GM18951 (cell line): Measurements from ENCODE around the gene HMCN2.

Experiments used
- POLR2A ChIP-seq: IDR thresholded peaks from 4 replicates; pipeline ENCODE4 v1.6.1; 2011; ENCODE audit warnings: mild to moderate bottlenecking; ENCODE audit not compliant: insufficient read length, insufficient read depth; ENCODE audit errors: extremely low read depth
- in situ Hi-C: fragments of 300-500 bp; cut with MboI; formaldehyde crosslinking; loops from one replicate; pipeline ENCODE4 v1.12.0; 2022; ENCODE audit warnings: low sequenced_read_pairs, mixed read lengths, inconsistent platforms; ENCODE audit not compliant: unreplicated experiment

The HMCN2 gene

DNA sequence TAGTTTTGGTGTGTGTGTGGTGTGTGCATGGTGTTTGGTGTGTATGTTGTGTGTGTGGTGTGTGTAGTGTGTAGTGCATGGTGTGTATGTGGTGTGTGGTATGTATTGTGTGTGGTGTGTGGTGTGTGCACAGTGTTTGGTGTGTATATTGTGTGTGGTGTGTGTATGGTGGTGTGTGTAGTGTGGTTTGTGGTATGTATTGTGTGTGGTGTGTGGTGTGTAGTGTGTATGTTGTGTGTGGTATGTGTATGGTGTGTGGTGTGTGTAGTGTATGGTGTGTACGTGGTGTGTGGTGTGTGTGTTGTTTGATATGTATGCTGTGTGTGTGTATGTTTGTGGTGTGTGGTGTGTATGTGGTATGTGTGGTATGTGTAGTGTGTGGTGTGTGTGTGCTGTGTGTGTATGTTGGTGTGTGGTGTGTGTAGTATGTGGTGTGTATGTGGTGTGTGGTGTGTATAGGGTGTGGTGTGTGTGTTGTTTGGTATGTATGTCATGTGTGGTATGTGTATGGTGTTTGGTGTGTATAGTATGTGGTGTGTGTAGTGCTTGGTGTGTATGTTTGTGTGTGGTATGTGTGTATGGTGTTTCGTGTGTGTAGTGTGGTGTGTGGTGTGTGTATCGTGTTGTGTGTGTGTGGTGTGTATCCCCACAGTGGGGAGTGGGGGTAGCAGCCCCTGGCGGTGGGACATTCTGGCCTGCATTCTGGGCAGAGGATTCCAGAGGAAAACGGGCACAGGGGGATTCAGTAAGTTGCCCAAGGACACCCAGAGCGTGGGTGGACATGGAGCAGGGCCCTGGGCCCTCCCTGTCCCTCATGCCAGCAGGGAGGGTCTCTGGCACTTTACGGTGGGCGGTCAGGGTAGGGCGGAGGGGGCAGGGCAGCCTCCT lies 79.7 kb downstream of the HMCN2 start:
- in situ Hi-C loops: no loop called here
- TF ChIP-seq POLR2A: no peak

DNA sequence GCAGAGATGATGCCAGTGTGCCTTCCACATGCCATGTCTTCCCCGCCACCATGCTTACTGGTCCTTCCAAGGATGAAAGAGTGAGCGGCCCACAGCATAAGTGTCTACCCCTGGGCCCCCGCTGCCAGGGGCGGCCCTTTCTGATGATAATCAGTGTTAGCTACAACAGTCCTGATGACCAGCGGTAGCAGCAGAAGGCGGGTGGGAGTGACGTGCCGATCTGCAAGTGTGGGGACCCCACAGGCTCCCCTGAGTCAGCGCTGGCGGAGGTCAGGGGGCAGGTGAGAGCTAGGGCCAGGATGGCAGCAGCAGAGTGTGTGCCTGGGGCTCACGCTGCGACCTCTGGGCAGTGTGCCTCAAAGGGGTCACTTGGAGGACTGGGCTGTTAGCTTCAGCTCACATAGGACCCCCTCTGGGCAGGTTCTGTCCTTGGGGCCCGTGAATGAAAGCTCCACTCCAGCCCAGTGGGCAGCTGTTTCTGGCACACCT lies 80.4 kb downstream of the HMCN2 start:
- in situ Hi-C loops: no loop called here
- no peak for TF ChIP-seq POLR2A

DNA sequence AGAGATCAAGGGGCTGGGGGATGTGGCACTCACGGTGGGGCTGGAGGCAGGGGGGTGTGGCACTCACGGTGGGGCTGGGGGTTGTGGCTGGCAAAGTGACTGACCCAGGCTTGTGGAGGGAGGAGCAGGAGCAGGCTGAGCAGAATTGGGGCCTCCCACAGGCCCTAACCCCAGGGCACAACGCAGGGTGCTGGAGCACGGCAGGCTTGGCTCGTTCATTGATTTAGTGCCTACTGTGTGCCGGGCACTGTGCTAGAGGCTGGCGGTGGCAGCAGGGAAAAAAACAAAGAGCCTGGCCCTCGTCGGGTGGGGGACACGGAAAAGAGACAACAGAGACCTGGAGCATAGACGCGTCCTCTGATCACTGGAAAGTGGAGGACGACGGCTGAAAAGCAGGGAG lies 80.9 kb downstream of the HMCN2 start:
- no peak for TF ChIP-seq POLR2A
- in situ Hi-C loops: no loop called here

DNA sequence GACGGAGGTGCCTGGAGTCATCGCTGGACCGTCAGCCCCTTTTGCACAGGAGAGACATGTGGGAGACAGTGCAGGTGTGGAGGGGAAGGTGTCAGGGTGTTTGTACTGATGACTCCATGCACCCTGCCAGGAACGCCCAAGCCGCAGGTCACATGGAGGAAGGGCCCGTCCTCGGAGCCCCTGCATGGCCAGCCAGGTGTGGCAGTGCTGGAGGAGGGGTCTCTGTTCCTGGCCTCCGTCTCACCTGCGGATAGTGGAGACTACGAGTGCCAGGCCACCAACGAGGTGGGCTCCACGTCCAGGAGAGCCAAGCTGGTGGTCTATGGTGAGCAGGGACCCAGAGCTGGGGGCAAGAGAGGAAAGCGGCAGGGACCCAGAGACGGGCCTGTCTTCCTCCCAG lies 81.5 kb downstream of the HMCN2 start:
- in situ Hi-C loops: no loop called here
- TF ChIP-seq POLR2A: no peak

DNA sequence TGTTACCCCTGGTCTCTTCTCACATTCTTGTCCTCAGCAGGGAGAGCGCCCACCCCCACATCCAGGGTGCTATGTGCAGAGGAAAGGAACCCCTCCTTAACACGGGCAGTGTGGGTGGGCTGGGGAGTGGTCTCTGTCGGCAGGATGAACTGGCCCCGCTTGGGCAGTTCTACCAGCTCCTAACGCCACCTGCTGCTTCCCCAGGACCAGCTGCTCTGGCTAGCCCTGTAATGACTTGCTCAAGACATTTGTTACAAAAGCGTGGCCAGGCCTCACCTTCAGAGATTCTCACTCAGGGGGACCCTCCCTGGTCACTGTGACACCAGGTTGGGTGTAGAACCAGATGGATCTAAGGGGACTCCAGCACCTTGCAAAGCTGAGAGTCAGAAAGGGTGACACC lies 82.4 kb downstream of the HMCN2 start:
- in situ Hi-C loops: no loop called here
- TF ChIP-seq POLR2A: no peak

DNA sequence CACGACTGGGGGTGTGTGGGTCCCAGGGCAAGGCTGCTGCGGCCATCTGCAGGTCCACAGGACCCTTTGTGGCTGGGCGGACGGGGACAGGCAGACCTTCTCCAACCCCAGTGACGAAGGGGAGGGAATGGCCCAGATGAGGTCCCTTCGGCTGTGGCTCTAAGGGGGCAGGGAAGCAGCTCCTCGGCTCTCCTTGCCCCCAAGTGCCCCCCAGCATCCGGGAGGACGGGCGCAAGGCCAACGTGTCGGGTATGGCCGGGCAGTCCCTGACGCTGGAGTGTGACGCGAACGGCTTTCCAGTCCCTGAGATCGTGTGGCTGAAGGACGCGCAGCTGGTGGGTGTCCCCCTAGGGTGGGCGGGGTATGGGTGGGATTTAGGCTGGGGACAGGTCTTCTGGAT lies 82.8 kb downstream of the HMCN2 start:
- TF ChIP-seq POLR2A: no peak
- in situ Hi-C loops: no loop called here

DNA sequence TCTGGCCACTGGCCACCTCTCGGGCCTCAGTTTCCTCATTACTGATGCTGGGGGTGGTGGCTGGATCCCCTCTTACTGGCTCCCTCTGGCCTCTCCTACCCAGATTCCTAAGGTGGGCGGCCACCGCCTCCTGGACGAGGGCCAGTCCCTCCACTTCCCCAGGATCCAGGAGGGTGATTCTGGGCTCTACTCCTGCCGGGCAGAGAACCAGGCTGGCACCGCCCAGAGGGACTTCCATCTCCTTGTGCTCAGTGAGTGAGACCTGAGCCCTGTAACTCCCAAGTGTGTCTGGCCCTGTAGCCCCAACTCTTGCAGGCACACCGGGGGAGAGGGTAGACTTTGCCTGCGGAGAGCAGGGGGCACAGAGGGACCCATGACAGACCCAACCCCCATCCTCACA lies 83.3 kb downstream of the HMCN2 start:
- TF ChIP-seq POLR2A: no peak
- in situ Hi-C loops: no loop called here

DNA sequence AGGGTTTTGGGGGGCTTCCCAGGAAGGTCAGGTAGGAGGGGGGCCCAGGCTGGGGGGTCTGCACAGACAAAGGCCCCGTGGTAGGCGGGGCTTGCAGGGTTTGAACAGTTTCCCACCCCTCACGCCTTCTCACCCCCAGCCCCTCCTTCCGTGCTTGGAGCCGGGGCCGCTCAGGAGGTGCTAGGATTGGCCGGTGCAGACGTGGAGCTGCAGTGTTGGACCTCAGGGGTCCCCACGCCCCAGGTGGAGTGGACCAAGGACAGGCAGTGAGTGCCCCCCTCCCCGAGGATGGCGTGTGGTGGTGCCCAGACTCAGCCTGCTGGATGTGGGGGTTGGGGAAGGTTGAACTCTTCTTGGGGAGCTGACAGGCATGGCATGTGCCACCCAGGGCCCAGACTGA lies 83.8 kb downstream of the HMCN2 start:
- no peak for TF ChIP-seq POLR2A
- in situ Hi-C loops: no loop called here

DNA sequence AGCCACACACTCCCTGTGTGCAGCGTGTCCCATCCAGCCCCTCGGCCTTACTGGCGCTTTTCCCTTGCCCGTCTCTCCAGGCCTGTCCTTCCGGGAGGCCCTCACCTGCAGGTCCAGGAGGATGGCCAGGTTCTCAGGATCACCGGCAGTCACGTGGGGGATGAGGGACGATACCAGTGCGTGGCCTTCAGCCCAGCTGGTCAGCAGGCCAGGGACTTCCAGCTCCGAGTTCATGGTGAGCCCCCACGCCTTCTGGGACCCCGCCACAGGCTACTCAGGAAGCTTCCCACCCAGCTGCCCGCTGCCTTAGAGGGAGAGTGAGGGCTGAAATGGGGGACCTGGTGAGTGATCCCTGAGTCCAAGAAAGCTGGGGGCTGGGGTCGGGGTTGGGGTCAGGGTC lies 85.8 kb downstream of the HMCN2 start:
- in situ Hi-C loops: no loop called here
- no peak for TF ChIP-seq POLR2A

DNA sequence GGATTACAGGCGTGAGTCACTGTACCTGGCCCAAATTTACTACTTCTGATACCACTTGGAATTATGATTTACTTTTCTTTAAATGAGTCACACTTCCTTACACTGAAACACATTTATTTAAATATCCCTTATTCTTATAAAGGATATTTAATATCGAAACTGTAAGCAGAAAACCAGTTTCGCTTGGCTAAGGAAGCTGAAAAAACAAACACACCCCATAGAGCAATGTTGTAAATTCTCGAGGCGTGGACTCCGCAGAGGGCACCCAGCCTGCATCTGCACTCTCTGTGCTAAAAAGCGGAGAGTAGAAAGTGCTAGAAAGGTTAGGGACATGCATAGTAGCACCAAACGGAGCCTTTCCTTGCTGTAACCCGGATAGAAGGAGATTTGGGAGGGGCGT lies 86.5 kb downstream of the HMCN2 start:
- TF ChIP-seq POLR2A: no peak
- in situ Hi-C loops: no loop called here

DNA sequence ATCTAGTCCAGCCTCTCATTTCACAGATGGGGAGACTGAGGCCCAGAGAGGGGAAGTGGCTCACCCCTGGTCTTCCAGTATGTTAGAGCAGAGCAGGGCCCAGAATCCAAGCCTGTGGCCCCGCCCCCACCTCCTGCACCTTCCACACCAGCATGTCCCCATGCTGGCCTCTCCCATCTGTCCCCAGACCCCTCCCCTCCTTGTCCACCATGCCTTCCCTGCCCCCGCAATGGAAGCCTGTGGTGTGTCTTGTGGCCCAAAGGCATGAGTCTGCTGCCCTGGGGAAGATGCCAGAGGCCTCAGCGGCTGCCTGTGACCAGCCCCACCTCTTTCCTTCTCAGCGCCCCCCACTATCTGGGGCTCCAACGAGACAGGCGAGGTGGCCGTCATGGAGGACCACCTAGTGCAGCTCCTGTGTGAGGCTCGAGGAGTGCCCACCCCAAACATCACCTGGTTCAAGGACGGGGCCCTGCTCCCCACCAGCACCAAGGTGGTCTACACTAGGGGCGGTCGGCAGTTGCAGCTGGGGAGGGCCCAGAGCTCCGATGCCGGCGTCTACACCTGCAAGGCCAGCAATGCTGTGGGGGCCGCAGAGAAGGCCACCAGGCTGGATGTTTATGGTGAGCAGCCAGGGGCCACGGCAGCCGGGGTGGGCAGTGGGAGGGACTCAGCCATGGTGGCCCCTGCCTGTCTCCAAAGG lies 87.2 kb downstream of the HMCN2 start:
- no peak for TF ChIP-seq POLR2A
- in situ Hi-C loops: no loop called here

DNA sequence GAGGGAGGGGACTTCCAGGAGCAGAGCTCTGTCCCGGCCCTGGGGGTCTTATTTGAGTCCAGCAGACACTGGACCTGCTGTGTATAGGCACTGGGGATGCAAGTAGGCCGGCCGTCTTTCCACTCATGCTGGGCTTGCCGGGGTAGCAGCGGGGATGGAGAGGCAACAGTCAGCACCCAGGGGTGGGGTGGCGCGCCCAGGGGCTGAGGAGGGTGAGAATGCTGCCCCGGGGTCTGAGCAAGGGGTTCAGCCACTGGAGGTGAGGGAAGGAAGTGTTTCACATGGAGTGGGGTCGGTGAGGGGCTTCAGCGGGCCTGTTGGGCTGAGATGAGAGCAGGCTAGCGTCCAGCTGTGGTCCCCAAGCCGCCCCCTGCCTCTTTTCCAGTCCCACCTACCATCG lies 88.8 kb downstream of the HMCN2 start:
- in situ Hi-C loops: no loop called here
- TF ChIP-seq POLR2A: no peak

DNA sequence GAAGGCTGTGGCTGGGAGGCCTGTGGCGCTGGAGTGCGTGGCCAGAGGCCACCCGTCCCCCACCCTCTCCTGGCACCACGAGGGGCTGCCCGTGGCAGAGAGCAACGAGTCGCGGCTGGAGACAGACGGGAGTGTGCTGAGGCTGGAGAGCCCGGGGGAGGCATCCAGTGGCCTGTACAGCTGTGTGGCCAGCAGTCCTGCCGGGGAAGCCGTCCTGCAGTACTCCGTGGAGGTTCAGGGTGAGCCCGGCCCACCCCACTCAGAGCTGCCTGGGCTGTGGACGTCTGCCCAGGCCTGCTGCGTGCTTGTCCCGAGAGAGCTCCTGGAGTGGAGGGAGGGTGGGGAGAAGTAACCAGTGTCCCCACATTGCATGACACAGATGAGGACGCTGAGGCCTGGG lies 89.2 kb downstream of the HMCN2 start:
- no peak for TF ChIP-seq POLR2A

DNA sequence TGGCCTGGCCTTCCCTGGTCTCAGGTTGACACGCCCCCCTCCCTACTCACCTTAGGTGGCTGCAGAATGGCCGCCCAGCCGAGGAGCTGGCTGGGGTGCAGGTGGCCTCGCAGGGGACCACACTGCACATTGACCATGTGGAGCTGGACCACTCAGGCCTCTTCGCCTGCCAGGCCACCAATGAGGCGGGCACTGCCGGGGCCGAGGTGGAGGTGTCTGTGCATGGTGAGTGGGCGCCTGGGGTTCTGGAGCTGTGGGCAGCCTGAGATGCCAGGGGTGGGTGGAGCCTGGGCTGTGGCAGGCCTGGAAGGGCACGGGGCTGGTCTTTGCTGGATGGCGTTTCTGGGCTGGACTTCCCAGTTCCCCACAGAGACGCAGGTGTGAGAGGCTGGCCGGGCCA lies 90.5 kb downstream of the HMCN2 start:
- in situ Hi-C loops: no loop called here
- TF ChIP-seq POLR2A: no peak

More for the DNA sequence above, 89.2 kb downstream of the HMCN2 start:
- in situ Hi-C loops: no loop called here
